RCC 7860 (cell line): ENCODE measurements around the gene SLC32A1.

Source experiments
- DNase-seq: peaks from one replicate; pipeline ENCODE4 v3.0.0-alpha.2; 2015; ENCODE audit warnings: low spot score
- FAIRE-seq: peaks from 2 replicates; lab custom pipeline; 2012; peaks lifted over from hg19 to GRCh38; lab: Jason Lieb, UNC

Gene SLC32A1

DNA sequence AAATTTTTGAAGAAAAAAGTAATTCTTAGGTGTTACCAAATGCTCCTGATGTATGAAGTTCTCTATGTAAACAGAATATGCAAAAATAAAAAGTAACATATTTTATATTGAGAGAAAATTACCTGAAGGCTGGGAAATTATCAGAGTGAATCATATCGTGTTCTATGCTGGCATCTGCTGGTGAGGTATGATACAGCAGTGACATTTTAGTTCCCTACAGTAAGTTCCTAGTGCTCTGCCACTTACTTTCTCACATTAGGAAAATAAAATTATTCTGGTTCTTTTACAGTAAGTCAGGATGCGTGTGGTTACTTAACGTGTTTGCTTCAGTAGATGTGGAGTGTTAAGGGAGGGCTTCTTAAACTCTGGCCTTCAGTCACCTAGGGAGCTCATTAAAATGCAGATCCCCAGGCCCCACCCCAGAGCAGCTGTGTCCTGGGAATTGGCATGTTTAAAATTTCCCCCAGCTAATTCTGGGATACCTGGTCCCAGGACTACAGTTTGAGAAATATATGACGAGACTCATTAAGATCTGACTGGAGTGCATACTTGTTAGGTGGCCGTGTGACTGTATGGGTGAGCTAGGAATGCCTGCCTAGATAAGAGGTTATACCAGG lies 27.2 kb downstream of the SLC32A1 start:
- FAIRE-seq, result peak; percentile 79
- DNase-seq, result peak; percentile 26

DNA sequence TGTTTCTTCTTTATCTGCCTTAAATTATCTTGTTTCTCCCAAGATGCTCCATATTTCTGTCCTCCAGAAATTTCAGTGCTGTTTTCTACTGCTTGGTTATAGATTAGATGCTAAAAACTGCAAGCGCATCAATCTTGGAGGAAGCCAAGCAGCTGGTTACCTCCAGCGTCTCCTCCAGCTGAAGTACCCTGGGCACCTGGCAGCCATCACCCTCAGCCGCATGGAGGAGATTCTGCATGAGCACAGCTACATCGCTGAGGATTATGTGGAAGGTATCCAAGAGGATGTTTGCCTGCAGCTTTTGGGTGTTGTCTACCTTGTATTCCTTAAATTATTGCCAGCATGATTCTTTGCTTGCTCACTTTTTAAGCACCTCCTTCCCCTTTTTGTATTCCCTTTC lies 27.7 kb downstream of the SLC32A1 start:
- DNase-seq (no peak), FAIRE-seq (no peak)

DNA sequence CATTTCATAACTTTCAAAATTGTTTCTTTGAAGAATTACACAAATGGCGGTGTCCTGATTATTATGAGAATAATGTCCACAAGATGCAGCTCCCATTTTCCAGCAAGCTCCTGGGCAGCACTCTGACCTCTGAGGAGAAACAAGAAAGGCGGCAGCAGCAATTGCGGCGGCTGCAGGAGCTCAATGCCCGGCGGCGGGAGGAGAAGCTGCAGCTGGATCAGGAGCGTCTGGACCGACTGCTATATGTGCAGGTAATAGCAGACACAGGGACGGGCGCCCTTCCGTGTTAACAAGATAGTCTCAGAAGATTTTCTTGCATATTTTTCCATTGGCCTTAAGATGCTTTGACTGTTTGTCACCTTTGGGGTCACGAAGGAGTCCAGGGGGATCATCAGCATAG lies 30.6 kb downstream of the SLC32A1 start:
- DNase-seq (no peak), FAIRE-seq (no peak)

DNA sequence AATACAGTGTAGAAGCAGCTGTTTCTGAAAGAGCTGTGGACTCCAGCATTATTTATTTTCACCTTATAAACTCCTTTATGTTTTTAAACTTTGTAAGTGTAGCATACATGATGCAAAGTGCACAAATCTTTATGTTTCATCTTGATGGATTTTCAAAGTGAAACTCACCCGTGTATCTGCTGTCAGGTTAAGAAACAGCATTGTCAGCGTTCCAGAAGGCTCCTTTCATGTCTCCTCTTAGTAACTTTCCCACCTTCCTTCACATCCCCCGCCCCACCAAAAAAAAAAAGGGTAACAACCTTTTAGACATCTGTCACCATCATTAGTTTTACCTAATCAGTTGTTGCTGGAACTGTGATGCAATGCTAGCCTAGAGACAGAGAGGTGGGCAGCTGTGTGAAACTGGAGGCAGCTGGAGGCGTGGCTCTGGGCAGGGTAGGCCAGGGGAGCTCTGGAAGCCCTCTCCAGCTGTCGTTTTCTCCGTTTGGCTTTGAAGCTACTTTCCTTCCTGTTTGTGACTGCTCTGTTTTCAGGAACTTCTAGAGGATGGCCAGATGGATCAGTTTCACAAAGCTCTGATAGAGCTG lies 31.1 kb downstream of the SLC32A1 start:
- FAIRE-seq (no peak), DNase-seq (no peak)

DNA sequence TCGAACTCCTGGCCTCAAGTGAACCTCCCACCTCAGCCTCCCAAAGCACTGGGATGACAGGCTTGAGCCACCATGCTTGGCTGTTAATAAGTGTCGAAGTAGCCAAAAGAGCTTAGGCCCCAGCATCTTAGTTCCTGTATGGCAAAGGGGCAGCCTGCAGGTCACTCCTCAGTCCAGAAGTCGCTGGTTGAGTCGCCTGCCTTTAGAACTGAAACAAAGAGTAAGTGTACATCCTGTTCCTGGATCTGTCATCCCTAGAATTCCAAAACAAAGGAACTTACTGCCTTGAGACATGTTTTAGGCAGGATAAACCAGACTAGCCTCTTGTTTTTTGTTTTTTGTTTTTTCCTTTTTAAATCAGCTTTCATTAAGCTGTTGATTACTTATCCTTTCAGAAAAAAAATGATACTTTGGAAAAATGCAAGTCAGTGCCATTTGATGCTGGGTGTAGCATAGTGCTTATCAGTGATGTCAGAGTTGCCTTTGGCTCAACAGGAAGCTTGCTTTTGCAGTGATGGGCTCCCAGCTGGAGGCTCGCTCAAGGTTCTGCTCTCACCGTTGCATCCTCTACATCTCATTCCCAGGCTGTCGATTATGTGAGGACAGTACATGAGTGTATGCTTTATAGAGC lies 33.0 kb downstream of the SLC32A1 start:
- FAIRE-seq, result no peak

DNA sequence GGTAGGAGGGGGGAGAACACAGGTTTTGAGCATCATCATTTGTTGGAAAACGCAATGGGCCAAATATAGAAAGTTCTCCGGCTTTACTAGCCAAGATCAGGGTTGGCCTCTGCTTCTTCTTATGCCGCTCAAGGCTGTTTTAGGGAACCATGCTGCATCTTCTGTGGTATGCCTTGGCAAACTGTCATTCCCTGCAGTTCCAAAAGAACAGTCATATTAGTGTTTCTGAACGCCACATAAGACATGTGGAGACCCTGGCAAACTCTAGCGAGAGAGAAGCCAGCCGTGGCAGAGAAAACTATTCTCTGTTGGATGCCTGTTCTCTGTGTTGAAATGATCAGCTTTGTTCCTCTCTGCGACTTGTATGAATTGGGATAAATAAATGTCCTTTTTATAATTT lies 34.8 kb downstream of the SLC32A1 start:
- FAIRE-seq (no peak), DNase-seq (no peak)

More for the DNA sequence above, 33.0 kb downstream of the SLC32A1 start:
- no peak for DNase-seq

DNA sequence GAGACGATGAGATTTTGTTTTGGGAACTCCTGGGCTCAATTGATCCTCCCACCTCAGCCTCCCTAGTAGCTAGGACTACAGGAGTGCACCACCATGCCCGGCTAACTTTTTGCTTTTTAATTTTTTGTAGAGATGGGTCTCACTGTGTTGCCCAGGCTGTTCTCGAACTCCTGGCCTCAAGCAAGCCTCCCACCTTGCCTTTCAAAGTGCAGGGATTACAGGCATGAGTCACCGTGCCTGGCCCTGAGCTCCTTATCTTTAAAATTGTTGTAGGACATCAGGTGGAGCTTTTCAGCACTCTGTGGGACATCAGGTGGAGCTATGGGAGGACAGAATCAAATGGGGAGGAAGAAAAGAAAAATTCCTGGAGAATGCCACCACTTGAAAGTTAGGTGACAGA lies 36.7 kb downstream of the SLC32A1 start:
- FAIRE-seq (no peak), DNase-seq (no peak)

DNA sequence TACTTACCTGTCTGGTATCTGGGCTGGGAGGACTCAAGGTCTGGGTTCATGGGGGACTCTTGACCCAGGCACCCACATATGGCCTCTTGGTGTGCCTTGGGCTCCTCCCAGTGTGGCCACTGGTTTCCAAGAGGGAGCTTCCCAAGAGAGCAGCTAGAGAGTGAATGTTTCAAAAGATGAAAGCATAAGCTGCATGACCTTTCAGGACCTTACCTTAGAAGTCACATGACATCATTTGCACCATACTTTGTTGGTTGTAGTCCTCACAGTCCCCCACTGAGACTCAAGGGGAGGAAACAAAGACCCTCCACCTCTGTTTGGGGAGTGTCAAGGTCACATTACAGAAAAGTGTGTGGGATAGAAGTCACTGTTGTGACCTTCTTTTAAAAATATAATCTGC lies 37.9 kb downstream of the SLC32A1 start:
- no peak for DNase-seq
- FAIRE-seq, result no peak

DNA sequence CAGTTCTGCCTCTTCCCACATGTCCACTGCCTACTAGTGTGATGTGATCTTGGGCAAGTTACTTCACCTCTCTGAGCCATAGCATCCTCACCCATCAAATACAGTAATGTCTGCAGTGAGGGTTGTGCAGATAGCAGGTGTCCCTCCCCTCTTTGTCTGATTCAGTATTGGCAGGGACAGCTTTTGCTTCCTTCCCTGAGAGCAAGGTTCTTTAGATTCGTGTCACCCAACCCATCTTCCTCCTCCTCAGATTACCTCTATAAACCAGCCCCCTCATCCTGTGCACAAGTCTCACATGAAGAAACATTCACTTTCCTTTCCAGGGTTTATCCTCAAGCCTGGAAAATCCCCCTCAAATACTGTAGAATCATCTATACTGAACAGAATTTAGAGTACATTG lies 39.3 kb downstream of the SLC32A1 start:
- FAIRE-seq, result no peak
- DNase-seq, result no peak

DNA sequence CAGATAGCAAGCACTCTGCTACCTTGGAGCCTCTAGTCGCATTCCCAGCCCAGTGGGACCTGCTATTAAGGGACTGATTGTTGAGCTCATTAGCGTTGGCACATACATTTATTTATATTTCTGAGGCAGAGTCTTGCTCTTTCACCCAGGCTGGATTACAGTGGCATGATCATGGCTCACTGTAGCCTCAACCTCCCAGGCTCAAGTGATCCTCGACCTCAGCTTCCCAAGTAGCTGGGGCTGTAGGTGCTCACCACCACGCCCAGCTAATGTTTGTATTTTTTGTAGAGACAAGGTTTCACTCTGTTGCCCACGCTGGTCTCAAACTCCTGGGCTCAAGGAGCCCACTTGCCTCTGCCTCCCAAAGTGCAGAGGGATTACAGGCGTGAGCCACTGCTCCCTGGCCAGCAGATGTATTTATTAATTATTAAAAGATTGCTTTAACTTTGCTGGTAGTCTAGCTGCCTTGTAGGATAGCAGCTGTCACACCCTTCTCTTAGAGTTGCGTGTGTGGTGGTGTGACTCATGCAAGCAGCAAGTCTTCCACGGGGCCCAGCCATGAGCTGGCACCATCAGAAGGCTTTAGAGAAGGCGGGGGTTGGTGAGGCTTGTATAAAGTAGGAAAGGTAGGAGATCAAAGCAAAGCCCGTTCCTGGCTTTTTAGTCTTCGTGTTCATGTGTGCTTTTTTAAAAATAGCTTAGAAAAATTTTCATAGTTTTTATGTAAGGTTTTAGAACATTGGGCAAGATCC lies 40.5 kb downstream of the SLC32A1 start:
- DNase-seq, result peak; percentile 95
- peak; percentile 99 for FAIRE-seq

DNA sequence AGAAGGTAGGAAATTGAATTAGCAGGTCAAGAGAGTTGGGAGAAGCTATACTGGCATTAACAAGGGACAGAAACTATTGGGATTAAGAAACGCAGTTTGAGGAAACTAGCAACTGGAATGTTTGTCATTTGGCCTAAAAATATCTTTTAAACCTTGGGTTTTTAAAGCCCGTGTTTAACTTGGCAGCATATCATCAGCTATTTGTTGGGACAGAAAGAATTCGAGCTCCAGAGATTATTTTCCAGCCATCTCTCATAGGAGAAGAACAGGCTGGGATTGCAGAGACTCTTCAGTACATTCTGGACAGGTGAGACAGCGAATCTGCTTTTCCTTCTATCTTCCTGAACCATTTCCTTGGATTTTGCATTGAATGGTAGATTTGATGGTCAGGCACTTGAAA lies 41.8 kb downstream of the SLC32A1 start:
- FAIRE-seq, result no peak

DNA sequence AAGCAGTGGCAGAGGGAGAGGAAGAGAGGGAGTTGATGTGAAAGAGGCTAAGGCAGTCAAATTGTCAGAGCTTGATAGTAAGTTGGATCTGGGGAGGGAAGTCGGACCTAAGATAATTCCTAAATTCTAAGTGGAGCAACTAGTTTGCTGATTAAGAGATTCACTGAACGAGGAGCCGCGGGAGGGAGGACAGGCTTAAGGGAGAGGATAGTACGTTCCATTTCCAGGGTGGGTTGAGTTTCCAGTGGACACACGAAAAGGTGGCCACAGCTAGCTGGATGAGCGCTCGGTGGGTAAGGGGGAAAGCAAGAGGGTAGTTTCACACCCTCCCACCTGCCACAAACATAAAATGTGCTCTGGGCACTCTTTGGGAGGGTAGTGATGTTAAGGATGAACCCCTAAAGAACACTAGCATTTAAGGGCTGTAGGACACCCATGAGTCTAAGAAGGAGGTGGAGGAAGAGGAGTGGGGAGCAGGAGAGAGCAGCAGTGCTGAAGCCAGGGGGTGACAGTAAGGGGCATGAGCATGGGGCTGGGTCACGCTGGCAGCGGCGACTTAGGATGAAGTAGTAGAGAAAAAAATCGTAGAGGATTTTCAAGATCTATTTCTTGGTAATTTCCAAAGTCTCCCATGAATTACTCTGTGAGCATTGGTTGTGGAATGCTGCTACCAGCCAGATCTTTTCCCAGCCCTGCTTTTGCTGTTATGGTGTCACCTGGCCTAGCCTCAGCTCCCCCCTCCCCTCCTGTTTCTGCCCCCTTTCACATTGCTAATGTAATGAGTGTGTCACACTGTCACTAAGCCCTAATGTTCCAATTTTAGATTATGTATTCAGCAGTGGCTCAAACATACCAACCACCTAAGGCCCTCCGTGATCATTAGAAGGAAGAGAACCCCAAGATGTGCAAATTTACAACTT lies 45.4 kb downstream of the SLC32A1 start:
- DNase-seq, result no peak
- no peak for FAIRE-seq

More for the DNA sequence above, 41.8 kb downstream of the SLC32A1 start:
- DNase-seq, result no peak

DNA sequence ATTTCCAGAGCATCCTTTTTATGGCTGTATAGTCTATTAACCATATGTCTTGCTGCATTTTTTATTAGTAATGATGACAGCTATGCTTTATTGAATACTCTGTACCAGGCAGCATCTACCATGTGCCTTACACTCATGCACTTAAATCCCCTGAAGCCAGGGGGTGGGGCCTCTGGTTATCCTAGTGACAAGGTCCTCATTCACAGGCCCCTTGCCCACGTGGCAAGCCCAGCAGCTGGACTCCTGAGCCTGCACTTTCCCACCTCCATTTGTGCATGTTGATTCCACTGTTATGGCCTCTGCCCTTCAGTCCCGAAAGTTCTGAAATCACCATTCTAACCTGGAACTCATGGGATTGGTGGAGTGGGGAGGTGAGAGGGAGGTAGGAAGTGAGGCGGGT lies 46.3 kb downstream of the SLC32A1 start:
- DNase-seq (no peak), FAIRE-seq (no peak)

DNA sequence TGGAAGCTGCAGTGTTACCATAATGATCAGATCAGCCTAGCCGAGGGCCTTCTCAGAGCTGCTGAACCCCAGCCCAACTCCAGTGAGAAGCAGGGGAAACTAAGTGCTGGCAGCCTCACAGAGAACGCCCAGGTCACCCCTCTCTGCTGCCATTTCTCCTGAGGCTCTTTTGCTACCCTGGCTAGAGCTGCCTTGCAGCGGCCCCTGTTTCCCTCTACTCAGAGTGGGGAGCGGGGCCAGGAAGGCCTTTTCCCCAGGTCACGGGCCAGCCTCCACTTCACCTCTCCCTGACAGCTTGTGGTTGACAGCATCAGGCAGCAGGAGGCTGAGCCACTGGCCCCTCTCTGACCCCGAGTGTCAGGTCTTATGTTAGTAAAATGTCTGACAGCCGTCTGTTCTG lies 46.7 kb downstream of the SLC32A1 start:
- DNase-seq (no peak), FAIRE-seq (no peak)

DNA sequence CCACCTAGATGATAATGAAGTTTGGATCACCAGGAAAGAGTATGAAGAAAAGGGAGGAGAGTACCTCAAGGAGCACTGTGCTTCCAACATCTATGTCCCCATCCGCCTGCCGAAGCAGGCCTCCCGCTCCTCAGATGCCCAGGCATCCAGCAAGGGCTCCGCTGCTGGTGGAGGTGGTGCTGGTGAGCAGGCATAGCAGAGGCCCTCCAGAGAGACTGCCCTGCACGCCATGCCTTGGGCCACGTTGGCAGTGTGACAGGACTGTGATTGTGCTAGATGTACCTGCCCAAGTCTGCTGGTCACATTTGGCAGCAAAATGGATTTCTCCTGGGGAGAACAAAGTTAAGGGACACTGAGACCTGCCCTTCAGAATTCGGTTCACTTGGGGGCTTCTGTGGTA lies 47.3 kb downstream of the SLC32A1 start:
- FAIRE-seq (no peak), DNase-seq (no peak)

DNA sequence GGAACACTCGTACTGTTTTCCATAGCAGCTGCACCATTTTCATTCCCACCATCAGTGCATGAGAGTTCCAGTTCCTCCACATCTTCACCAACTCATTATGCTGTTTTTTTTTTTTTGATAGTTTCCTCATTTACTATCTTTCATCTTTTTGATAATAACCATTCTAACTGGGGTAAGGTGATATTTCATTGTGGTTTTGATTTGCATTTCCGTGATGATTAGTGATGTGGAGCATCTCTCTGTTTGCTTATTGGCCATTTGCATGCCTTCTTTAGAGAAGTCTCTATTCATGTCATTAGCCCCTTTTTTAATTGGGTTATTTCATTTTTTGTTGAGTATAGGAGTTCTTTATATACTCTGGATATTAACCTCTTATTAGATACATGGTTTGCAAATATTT lies 49.9 kb downstream of the SLC32A1 start:
- FAIRE-seq (no peak), DNase-seq (no peak)

DNA sequence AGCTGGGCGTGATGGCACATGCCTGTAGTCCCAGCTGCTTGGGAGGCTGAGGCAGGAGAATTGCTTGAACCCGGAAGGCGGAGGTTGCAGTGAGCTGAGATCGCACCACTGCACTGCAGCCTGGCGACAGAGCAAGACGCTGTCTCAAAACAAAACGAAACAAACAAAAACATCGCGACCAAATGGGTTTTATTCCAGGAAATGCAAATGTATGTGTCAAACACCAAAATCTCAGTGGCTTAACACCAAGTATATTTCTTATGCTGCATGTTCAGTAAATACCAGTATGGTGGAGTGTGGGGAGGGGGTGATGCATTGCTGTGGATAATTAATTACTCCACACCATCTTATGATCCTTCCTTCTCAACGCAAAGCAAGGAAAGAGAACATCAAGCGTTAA lies 52.1 kb downstream of the SLC32A1 start:
- no peak for DNase-seq
- FAIRE-seq, result no peak
